GM13976 (cell line): ENCODE data around the gene TAPBP.

Experiments used
- DNase-seq: peaks from one replicate; pipeline ENCODE4 v3.0.0; 2012; ENCODE audit warnings: low spot score
- CTCF ChIP-seq: IDR thresholded peaks from 2 replicates; pipeline ENCODE4 v1.5.1; 2012; ENCODE audit warnings: borderline replicate concordance, mild to moderate bottlenecking; ENCODE audit not compliant: insufficient read depth; ENCODE audit errors: extremely low read depth, missing control alignments, control extremely low read depth
- in situ Hi-C: fragments of 300-500 bp; cut with MboI; formaldehyde crosslinking; loops from one replicate; pipeline ENCODE4 v1.12.0; 2022; ENCODE audit warnings: low sequenced_read_pairs, mixed read lengths, inconsistent platforms; ENCODE audit not compliant: unreplicated experiment

The TAPBP gene

GRCh38 chr6:33296797-33297405 is 17.0 kb downstream of the TAPBP start:
- TF ChIP-seq CTCF = no peak
- in situ Hi-C loops = no loop called here
- DNase-seq = no peak

GRCh38 chr6:33295621-33296369 is 18.1 kb downstream of the TAPBP start:
- TF ChIP-seq CTCF = no peak
- in situ Hi-C loops = no loop called here
- DNase-seq = no peak

GRCh38 chr6:33294086-33294823 is 19.6 kb downstream of the TAPBP start:
- TF ChIP-seq CTCF = no peak
- in situ Hi-C loops = no loop called here
- no peak for DNase-seq

- in situ Hi-C loops = no loop called here
- no peak for TF ChIP-seq CTCF
- no peak for DNase-seq
Observed at GRCh38 chr6:33292996-33293682, 20.7 kb downstream of the TAPBP start.

GRCh38 chr6:33290459-33290858 is 23.4 kb downstream of the TAPBP start:
- in situ Hi-C loops = no loop called here
- DNase-seq = no peak
- TF ChIP-seq CTCF = no peak

- TF ChIP-seq CTCF = no peak
- in situ Hi-C loops = no loop called here
- no peak for DNase-seq
Observed at GRCh38 chr6:33289784-33290315, 24.0 kb downstream of the TAPBP start.
